K562 (cell line): ENCODE data around the gene THG1L. TPM values are rescaled to one million over a fixed set of nuclear protein-coding genes. Genes with fewer than 3 reads are reported as not detected.

Experiments
- CGGBP1 ChIP-seq: fragments of 250-450 bp; sonication (Bioruptor Pico); IDR thresholded peaks from 2 replicates; pipeline ENCODE4 v1.9.0; 2021; ENCODE audit warnings: mild to moderate bottlenecking
- CREB1 ChIP-seq, 2 experiments: sonication (generic) in 1 of 2; formaldehyde crosslinking in 1 of 2; IDR thresholded peaks; 2 replicates each; pipeline versions ENCODE4 v1.6.1 to v1.8.0; 2012 to 2022; ENCODE audit warnings: inconsistent platforms in 1 of 2, mild to moderate bottlenecking in 1 of 2, missing genetic modification reagents in 1 of 2, moderate library complexity in 1 of 2
- FOXA1 ChIP-seq: fragments of 450-650 bp; IDR thresholded peaks from 2 replicates; pipeline ENCODE4 v1.6.1; 2016; ENCODE audit warnings: mild to moderate bottlenecking, borderline replicate concordance
- FOXM1 ChIP-seq, 2 experiments: fragments of 450-650 bp in 1 of 2; sonication (generic) in 1 of 2; formaldehyde crosslinking in 1 of 2; IDR thresholded peaks; 2 replicates each; pipeline versions ENCODE4 v1.6.1 to v1.9.0; 2017 to 2022; ENCODE audit warnings: low read depth in 2 of 2, mild to moderate bottlenecking in 2 of 2, missing genetic modification reagents in 1 of 2, moderate library complexity in 1 of 2
- HNRNPUL1 ChIP-seq: fragments of 200-400 bp; formaldehyde crosslinking; IDR thresholded peaks from 2 replicates; pipeline ENCODE4 v1.6.1; 2017; ENCODE audit warnings: low read length
- KDM5B ChIP-seq: fragments of 200-600 bp; sonication (generic); IDR thresholded peaks from 2 replicates; pipeline ENCODE4 v1.6.1; 2012; ENCODE audit warnings: low read depth, mild to moderate bottlenecking, moderate library complexity, low read length, control low read depth, inconsistent platforms; ENCODE audit not compliant: insufficient replicate concordance
- MIER1 ChIP-seq: fragments of 450-650 bp; IDR thresholded peaks from 2 replicates; pipeline ENCODE4 v1.6.1; 2016; ENCODE audit warnings: antibody characterized with exemption, mild to moderate bottlenecking, low read depth
- PHTF2 ChIP-seq: fragments of 250-450 bp; sonication (Bioruptor Pico); IDR thresholded peaks from 2 replicates; pipeline ENCODE4 v1.5.0; 2021; ENCODE audit warnings: mild to moderate bottlenecking
- STAT6 ChIP-seq: sonication (generic); formaldehyde crosslinking; IDR thresholded peaks from 2 replicates; pipeline ENCODE4 v1.8.1; 2023; ENCODE audit warnings: mild to moderate bottlenecking, missing genetic modification reagents
- TFAP4 ChIP-seq: sonication (generic); formaldehyde crosslinking; IDR thresholded peaks from 2 replicates; pipeline ENCODE4 v1.8.0; 2022; ENCODE audit warnings: missing genetic modification reagents, mild to moderate bottlenecking, moderate library complexity, borderline replicate concordance
- ZFP1 ChIP-seq: fragments of 450-650 bp; formaldehyde crosslinking; IDR thresholded peaks from 2 replicates; pipeline ENCODE4 v1.4.0; 2020; ENCODE audit warnings: mild to moderate bottlenecking, mixed read lengths
- ZNF449 ChIP-seq: fragments of 250-450 bp; sonication (Bioruptor Pico); IDR thresholded peaks from 2 replicates; pipeline ENCODE4 v1.8.0; 2022; ENCODE audit warnings: moderate library complexity, mild to moderate bottlenecking, inconsistent platforms
- ZNF518B ChIP-seq: fragments of 250-450 bp; sonication (Bioruptor Pico); IDR thresholded peaks from 2 replicates; pipeline ENCODE4 v1.5.0; 2021; ENCODE audit warnings: mild to moderate bottlenecking, moderate library complexity
- ZNF551 ChIP-seq: fragments of 250-450 bp; sonication (Bioruptor Pico); IDR thresholded peaks from 2 replicates; pipeline ENCODE4 v1.5.0; 2021; ENCODE audit warnings: mild to moderate bottlenecking, moderate library complexity
- ZNF77 ChIP-seq: fragments of 250-450 bp; sonication (Bioruptor Pico); IDR thresholded peaks from 2 replicates; pipeline ENCODE4 v1.5.0; 2020
- polyA plus RNA-seq, 8 experiments: library from polyadenylated mRNA; depleted of rRNA in 4 of 8; stranded (reverse) in 5 of 8; unstranded in 3 of 8; fragments of >200 nt; fragmentation: Nextera tagmentation in 2 of 8; fragmentation: Illumina TruSeq in 1 of 8; extraction: Ambion mirVana in 2 of 8; extraction: Trizol in 1 of 8; gene quantifications; 2 replicates each; pipeline versions ENCODE4 v1.2.1 to v1.2.3, GENCODE V29; 2011 to 2014; ENCODE audit warnings: inconsistent platforms in 1 of 8, missing spikeins in 1 of 8
- total RNA-seq, 7 experiments: library from RNA; depleted of rRNA in 6 of 7; stranded (reverse); fragments of >200 nt in 6 of 7; fragmentation: Illumina TruSeq in 2 of 7; extraction: Trizol in 2 of 7; gene quantifications; 2 replicates each; pipeline versions ENCODE4 v1.2.1 to v1.2.3, GENCODE V29; 2011 to 2021; ENCODE audit warnings: low replicate concordance in 1 of 7

THG1L gene
- total and polyA plus RNA-seq, 9 of the 15 experiments (the other 6 are each of a cell fraction or from before 2014, with no cell fraction given), result 21.8 to 40.7 (median 28.0) TPM

GRCh38 chr5:157731272-157732129, at the start of gene THG1L (continued):
- TF ChIP-seq ZNF518B (CRISPR knock-in tag), result no peak
- TF ChIP-seq TFAP4 (CRISPR knock-in tag), result peak; percentile 74; the same call in 1 of the 2 replicates
- no peak for TF ChIP-seq PHTF2 (CRISPR knock-in tag)
- no peak for TF ChIP-seq ZNF551 (CRISPR knock-in tag)
- peak; percentile 46 for TF ChIP-seq CREB1 (IDR thresholded peaks at IDR 0.05)
- TF ChIP-seq CREB1 (CRISPR knock-in tag; IDR thresholded peaks at IDR 0.05), result peak; percentile 17; the same call in 1 of the 2 replicates
- TF ChIP-seq FOXA1, result no peak
- TF ChIP-seq ZNF77 (CRISPR knock-in tag), result no peak
- no peak for TF ChIP-seq MIER1
- no peak for TF ChIP-seq HNRNPUL1
- no peak for TF ChIP-seq CGGBP1 (CRISPR knock-in tag)
- TF ChIP-seq FOXM1 (IDR thresholded peaks at IDR 0.05; ENCODE audit: low read depth), result 0 out of 2 replicates have a peak, but pooled peaks have one; percentile 27
- peak; percentile 74; the same call in 1 of the 2 replicates for TF ChIP-seq FOXM1 (CRISPR knock-in tag; IDR thresholded peaks at IDR 0.05; ENCODE audit: low read depth)
- TF ChIP-seq STAT6 (CRISPR knock-in tag), result no peak
- TF ChIP-seq ZNF449, result no peak
- peak; percentile 75 for TF ChIP-seq KDM5B
- no peak for TF ChIP-seq ZFP1
